Hepatocyte (in vitro differentiated cells): ENCODE measurements around the gene KCNIP3.

Source experiments
- CTCF ChIP-seq: fragments of 200-600 bp; sonication (generic); IDR thresholded peaks from 2 replicates; pipeline ENCODE4 v1.5.1; 2016; ENCODE audit warnings: antibody characterized with exemption, mild to moderate bottlenecking; ENCODE audit not compliant: poor library complexity
- EZH2 ChIP-seq: fragments of 200-600 bp; sonication (generic); IDR thresholded peaks from 2 replicates; pipeline ENCODE4 v1.6.1; 2016; ENCODE audit warnings: antibody characterized with exemption, mild to moderate bottlenecking, borderline replicate concordance
- EZH2phosphoT487 ChIP-seq: fragments of 200-600 bp; sonication (generic); IDR thresholded peaks from one replicate; pipeline ENCODE4 v1.6.1; 2018; ENCODE audit warnings: antibody characterized with exemption, mild to moderate bottlenecking, low read depth, moderate library complexity; ENCODE audit not compliant: unreplicated experiment, severe bottlenecking

GRCh38 chr2:95359031-95359430 lies 61.9 kb downstream of the KCNIP3 start:
- TF ChIP-seq CTCF: no peak
- TF ChIP-seq EZH2: no peak
- TF ChIP-seq EZH2phosphoT487: no peak
